ENCODE measurements around the gene COQ3. TPM values are rescaled to one million over a fixed set of nuclear protein-coding genes. Genes with fewer than 3 reads are reported as not detected.
"Not testable (repeated sequence)": the region's sequence is repeated elsewhere in the genome, so short reads cannot be mapped to it uniquely, and the experiment has no call there.

COQ3 gene
- total RNA-seq, 1 experiment from 2014 or later: 9.2 TPM

DNA sequence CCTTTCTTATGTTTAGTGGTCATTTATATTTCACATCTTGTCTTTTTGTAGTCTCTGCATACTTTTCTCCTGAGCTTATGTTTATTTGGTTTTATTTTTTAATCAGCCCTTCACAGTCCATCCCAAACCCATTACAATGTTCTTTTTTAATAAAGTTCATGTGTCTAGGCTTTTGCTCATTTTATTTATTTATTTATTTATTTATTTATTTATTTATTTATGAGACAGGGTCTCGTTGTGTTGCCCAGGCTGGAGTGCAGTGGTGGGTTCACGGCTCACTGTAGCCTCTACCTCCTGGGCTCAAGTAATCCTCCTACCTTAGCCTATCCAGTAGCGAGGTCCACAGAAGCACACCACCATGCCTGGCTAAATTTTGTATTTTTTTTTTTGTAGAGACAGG is 3.1 kb downstream of the COQ3 start:
- no peak for DNase-seq (ENCODE audit: extremely low read depth, low read depth)

DNA sequence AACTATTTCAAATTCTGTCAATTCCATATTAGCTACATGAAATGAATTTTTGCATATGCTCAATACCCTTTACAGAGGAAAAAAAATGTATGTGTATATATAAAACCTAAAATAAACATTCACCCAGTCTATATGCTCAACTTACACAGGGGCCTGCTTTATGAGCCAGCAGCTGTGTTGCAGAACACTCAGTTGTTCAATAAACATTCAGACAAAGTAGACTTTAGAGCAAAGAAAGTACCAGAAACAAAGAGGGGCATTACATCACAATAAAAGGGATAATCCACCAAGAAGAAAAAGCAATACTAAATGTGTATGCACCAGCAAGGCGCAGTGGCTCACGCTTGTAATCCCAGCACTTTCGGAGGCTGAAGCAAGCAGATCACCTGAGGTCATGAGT is 9.5 kb downstream of the COQ3 start:
- no peak for DNase-seq (ENCODE audit: extremely low read depth, low read depth)

DNA sequence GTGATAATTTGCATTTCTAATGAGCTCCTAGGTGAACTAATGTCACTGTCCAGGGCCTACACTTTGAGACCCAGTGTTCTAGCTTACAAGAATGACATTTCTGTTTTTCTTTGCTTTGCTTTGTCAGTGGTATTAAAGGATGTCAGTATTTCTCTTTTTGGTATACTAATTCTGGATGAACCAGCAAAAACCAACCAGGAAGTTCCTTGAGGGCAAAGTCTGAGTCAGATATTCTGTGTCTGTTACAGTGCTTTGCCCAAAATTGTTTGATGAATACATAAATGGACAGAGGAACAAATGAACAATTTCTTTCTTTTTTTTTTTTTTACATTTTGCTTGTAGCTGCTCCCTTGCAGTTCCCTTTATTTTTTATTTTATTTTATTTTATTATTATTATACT is 15.4 kb downstream of the COQ3 start:
- no peak for DNase-seq (ENCODE audit: extremely low read depth, low read depth)

DNA sequence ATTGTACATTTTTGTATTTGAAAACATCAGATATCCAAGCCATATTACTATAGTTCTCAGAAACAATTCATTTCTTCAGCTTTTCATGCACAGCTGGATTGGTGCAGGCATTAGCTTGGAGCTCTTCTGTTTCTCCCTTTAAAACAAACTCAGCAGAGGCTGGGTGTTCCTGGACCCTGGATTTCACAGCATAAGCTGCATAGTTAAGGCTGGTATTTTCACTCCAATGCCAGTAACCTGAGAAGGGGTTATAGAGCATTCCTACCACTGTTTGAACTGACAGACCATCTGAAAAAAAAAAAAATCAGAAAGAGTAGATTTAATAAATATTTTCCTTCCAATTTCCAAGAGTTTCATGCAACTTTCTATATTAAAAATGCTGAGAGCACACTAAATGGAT is 24.5 kb downstream of the COQ3 start:
- no peak for DNase-seq (ENCODE audit: extremely low read depth, low read depth)

DNA sequence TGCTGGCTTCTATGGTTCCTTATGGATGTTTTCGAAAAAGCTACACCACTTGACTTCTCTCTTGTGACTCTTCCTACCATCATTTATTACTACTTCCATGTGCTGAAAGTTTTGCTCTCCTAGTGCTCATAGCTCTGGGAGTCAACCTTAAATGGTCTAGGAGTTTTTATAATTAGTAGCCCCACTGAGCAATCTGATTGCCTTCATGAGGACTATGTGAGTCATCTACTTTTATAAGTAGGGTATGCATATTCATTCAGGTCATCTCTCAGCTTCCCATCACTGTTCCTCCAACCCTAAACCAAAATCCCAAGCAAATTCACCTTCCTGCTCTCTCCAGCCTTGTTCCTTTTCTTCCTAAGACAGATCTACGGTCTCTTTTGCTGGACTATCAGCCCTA is 27.1 kb downstream of the COQ3 start:
- DNase-seq (ENCODE audit: extremely low read depth, low read depth): no peak

DNA sequence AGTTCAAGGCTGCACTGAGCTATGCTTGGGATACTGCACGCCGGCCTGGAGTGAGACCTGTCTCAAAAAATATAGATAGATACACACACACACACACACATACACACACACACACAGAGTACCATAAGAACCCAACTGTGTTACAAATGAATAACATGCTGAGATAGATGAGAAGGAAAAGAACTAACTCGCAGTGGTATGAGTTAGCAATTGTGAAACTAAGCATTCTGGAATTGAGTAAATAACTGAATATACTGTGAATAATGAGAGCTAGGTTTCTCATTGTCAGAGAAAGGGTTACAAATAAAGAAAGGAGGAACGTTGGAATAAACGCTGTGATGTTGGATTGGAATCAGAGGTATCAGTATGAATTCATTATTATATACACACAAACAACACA is 30.0 kb downstream of the COQ3 start:
- no peak for DNase-seq (ENCODE audit: extremely low read depth, low read depth)

DNA sequence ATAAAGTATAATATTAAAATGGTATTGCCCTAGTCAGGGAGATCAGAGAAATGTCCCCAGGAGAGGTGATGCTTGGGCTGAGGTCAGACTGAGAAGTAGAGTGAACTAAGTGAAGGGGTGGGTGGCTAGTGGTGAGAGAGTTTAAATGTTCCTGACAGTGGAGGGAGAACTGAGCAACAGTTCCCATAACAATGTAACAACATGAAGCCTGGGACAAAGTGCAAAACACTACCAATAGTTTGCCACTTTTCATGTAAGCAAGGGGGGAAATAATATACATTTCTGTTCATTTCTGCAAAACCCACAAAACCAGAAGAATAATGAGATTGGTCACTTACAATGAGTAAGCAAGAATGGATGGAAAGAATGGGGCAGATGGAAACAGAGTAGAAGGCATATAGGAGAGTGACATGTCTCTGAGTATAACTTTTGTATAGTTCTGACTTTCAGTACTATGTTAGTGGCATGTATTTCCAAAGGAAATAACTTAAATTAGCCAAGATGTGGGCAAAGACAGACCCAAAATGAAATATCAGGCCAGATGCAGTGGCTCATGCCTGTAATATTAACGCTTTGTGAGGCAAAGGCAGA is 31.2 kb downstream of the COQ3 start:
- no peak for DNase-seq (ENCODE audit: extremely low read depth, low read depth)

DNA sequence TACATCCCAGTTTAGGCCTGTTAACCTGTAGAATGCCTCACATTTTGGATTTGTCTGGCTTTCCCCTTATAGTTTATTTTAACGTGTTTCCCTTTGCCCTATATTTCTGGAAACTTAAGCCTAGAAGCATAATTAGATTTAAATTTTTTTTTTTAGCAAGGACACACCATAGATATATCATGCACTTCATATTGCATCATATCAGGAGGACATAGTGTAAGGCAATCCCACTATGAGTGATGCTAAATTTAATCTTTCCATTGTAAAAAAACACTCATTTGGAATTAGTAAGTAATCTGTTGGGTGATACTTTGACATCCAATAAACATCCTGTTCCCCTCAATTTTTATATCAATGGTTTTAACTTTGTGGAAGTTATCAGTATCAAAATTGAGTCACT is 34.2 kb downstream of the COQ3 start:
- no peak for DNase-seq (ENCODE audit: extremely low read depth, low read depth)

DNA sequence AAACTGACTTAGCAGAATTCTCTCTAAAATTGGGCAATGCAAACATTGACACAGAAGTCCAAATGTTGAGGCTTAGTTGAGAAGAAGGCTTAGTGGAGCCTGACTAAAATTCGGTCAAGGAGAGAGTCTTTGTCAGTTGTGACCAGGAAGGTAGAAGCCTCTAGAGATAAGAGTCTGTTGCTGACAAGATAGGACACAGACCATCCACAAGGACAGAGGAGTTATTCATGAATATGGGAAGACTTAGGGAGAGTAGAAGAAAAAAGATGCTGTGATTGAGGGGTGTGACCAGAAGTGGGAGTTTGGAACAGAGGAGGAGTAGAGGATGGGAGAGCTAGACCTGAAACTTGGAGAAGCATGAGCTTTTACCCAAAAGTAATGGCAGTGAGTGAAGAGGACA is 37.4 kb downstream of the COQ3 start:
- no peak for DNase-seq (ENCODE audit: extremely low read depth, low read depth)

DNA sequence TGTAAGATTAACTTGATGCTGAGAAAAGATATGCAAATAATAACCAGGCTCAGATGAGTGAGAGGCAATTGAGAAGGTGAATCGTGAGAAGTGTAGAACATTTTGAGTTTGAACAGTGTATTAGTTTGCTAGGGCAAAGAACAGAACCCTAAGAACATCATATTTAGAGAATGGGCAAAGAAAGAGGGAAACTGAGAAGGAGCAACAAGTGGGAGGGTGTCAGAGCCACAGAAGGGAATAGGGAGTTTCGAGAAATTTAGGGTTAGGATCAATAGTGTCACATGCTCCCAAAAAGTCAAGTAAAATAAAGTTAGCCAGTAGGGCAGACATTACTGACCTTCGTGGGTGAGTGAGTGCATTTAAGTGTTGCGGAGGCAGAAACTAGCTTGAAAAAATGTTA is 39.0 kb downstream of the COQ3 start:
- DNase-seq (ENCODE audit: extremely low read depth, low read depth): no peak

DNA sequence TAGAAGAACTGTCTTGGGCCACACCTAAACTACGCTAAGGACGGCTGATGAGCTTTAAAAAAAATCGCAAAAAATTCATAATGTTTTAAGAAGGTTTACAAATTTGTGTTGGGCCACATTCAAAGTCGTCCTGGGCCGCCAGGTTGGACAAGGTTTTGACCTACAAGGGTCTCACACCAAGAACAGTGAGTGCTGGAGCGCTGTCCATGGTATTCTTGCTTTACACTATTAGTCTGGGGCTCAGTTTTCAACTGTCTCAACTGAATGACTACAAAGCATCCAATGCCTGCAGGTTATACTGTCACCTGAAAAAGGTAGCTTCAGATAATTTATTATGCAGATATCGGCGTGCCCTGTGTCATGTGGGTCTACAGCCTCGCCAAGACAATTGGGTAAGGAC is 40.9 kb downstream of the COQ3 start:
- no peak for DNase-seq (ENCODE audit: extremely low read depth, low read depth)

DNA sequence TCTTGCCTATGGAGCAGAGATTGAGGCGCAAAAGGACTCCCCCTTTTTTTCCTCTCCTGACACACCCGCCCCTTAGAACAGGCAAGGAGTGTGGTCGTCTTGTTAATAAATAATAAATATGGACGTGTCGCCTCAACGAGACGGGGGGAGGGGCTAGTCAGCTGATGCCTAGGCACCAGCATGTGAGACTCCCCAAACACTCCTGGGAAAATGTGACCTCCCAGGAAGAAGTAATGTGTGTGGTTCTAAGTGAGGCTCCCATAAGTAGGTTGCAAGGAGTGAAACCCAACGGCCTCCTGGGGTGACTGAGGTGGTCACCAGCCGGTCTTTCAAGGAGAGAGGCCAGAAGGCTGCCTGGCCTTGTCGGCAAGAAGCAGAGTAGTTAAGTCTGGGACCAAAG is 43.4 kb downstream of the COQ3 start:
- DNase-seq (ENCODE audit: extremely low read depth, low read depth): no peak

DNA sequence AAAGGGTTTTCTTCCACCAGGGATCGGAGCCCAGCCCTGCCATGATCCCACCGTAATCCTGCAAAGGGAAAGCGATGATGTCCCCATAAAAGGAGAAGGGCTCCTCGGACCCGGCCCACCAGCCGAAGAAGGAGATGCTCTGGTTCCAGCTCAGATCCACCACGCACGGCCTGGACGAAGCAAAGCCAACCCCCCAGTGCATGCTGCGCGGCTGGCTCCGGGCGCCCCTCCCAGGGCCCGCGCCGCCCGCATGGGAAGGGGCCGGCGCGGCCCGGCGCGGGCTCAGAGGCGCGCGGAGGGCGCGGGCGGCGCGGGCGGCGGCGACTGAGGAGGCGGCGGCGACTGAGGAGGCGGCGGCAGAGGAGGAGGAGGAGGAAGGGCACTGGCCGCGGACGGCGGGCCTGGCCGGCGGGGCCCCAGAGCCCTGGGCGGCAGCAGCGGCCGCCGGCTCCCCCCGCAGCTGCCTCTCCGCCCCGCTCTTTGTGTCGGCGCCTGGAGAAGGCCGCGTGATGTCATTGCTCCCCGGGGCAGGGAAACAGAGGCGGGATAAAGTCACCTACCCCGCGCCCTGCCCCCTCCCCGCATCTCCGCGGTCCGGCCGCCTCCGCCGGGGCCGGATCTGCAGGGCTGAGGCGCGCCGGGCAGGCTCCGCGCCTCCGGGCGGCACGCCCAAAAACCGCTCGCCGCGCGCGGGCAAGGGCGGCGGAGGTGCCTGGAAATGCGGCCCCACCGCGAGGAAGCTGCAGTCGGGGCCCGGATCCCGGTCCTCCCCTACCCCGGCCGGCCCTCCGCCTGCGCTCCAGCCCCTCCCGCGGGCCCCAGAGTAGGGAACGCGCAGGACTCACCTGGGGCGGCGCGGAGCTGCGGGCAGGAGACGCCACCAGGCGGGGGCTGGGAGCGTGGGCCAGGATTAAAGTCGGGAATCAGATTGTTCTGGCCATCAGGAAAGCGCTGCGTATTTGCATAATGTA is 44.5 kb downstream of the COQ3 start, which contains the start of gene FAXC:
FAXC (minus strand) TSS at position 504 of the 971 bp plus-strand sequence; CDS start at position 202, 302 bp downstream.
- DNase-seq (ENCODE audit: extremely low read depth, low read depth): no peak

DNA sequence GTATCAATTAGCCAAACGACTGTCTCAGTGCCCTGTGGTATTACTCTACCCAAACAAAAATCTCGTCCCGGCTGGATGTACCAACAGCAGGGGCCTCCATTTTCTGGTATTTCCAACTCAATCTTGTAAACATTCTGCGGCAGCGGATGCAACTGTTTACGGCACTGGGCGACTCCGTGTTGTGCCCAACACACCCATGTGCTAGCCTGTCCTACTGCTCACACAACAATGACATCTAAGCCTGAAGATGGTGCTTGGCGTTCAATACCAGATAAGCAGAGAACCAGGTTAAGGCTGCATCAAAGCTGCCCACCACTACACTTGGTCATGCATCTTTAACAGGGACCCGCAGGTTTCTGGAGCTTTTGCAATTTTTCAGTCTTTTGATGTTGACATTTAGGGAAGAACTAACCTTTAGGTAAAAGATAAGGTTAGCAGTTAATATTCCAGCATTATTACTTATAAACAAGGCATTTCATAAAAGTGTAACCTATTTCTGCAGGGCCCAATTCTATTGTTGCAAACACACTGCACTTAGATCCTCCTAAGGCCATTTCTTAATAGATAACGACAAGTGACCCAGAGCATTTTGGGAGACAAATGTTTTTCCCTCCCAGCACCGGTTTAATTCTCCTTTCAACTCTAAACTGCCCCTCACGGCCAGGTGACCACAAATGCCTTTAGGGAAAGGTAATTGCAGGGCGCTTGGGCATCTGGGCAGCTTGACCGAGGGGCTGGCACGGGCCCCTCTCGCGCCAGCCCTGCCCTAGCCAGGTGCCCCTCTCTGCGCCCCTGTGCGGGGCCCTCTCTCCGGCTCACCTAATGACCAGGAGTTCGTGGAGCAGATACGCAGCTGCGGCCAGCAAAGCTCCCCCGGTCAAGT is 45.5 kb downstream of the COQ3 start:
- no peak for DNase-seq (ENCODE audit: extremely low read depth, low read depth)

DNA sequence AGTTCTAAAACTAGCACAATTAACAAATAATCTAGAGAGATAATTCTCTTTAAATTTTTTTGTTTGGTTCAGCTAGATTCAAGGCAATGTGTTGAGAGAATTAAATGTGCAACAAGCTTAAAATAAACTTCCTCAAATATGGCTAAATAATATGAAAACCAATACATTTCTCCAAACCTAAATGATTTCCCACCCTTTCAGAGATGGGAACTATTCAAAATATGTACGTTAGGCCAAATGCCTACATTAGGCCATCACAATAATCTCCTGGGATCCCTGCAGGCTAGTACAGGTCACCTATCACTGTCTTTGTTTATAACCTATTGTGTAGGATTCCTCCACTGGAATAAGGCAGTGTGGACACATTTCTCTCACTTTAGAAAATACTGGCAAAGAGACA is 46.2 kb downstream of the COQ3 start:
- DNase-seq (ENCODE audit: extremely low read depth, low read depth): no peak

DNA sequence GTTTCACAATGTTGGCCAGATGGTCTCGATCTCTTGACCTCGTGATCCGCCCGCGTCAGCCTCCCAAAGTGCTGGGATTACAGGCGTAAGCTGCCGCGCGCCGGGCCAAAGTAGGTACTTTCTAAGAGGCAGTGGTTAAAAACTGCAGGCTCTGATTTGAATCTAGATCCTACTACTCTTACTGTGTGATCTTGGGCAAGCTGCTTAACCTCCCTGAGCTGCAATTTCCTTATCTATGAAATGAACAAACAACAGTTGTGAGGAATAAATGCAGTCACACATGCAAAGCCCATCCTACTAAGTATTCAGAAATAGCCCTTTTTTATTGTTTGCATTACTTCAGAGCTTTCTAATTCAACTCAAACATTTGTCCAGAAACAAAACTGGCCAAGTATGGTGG is 47.4 kb downstream of the COQ3 start:
- no peak for DNase-seq (ENCODE audit: extremely low read depth, low read depth)

DNA sequence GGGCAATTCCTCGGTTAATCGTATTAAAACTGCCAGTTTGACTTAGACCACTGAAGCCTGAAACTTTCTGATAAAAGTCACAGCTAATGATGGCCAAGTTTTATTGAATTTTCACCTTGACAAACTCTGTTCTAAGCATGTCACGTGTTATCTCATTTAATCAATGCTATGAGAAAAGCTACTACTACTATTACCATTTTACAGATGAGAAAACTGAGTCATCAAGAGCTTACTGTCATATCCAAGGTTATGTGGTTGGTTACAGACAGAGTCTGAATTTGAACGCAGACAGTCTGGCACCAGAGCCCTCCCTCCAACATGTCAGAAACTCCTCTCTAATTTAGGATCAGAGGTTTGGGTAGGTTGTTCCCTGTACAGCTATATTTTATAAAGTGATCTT is 48.8 kb downstream of the COQ3 start:
- no peak for DNase-seq (ENCODE audit: extremely low read depth, low read depth)

DNA sequence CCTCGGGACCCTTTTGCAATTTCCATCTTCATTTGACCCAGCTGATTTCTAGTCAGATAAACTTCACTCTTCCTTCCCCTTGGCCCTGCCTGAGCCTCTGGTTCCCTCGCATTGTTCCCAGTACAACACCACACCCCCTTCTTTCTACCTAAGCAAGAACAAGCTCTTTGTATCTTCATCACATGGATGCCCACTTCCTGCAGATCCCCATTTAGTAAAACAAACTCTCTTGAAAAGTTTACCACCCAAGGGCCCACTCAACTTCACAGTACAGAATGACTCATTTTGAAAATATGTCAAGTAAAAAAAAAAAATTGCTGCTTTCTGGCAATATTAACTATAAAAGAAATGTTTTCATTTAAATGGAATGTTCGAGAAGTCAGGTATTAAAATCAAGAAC is 49.7 kb downstream of the COQ3 start:
- DNase-seq (ENCODE audit: extremely low read depth, low read depth): no peak

DNA sequence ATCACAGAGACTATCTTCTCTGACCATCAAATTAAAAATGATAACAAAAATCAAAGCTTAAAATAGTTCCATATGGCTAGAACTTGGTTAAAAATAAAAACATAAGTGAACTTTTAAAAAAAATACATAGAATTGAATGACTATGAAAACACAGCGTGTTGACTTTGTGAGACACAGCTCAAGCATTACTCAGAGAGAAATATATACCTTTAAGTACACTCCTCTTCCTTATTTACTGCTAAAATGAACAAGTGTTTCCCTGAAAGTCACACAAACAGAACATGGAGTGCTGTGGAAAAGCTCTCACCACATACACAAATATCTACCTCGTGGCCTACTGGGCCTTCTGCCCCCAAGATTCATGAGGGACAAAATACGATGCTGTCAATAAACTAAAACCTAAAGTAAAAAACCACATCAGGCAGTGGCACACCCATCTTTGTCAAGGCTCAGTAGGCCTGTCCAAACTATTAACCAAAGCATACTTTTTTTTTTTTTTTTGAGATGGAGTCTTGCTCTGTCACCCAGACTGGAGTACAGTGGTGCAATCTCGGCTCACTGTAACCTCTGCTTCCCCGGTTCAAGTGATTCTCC is 52.0 kb downstream of the COQ3 start:
- DNase-seq (ENCODE audit: extremely low read depth, low read depth): no peak

DNA sequence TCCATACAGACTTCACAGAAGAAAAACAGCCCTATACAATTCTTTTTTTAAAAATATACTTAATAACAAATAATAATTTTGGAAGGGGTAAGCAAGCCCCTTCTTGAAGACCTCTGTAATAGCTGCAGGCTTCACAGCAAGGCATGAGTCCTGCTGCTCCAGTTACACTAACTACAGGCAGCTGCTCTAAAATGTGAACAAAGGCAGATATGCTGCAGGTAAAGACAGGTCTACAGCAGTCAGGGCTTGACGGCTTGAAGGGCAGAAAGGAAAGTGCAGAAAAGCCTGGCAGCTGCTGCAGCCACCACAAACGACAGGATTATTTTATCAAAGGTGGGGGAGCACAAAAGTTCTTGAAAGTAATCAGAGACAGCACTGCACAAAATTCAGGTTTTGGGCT is 55.8 kb downstream of the COQ3 start:
- no peak for DNase-seq (ENCODE audit: extremely low read depth, low read depth)

DNA sequence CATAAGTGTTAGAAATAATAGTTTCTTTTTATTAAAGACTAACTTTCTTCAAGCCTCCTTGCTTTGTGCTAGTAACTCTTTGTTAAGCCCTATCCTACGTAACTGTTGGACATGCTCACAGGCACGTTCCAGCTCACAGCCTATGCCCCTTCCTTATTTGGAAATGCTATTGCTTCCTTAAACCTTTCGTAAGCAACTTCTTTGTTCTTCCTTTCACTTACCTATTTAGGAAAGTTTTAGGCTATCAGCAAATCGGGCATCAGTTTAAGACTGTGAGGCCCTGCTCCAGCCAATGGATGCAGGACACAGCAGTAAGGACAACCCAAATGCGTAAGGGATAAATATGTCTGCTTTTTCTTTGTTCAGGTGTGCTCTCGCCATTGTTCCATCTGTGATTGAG is 58.7 kb downstream of the COQ3 start:
- not testable (repeated sequence) for DNase-seq (ENCODE audit: extremely low read depth, low read depth)
